Measurements from ENCODE around the gene SPRYD3.
"Not testable (repeated sequence)": the region's sequence is repeated elsewhere in the genome, so short reads cannot be mapped to it uniquely, and the experiment has no call there.

Gene SPRYD3, protein sequence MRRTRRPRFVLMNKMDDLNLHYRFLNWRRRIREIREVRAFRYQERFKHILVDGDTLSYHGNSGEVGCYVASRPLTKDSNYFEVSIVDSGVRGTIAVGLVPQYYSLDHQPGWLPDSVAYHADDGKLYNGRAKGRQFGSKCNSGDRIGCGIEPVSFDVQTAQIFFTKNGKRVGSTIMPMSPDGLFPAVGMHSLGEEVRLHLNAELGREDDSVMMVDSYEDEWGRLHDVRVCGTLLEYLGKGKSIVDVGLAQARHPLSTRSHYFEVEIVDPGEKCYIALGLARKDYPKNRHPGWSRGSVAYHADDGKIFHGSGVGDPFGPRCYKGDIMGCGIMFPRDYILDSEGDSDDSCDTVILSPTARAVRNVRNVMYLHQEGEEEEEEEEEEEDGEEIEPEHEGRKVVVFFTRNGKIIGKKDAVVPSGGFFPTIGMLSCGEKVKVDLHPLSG

DNA sequence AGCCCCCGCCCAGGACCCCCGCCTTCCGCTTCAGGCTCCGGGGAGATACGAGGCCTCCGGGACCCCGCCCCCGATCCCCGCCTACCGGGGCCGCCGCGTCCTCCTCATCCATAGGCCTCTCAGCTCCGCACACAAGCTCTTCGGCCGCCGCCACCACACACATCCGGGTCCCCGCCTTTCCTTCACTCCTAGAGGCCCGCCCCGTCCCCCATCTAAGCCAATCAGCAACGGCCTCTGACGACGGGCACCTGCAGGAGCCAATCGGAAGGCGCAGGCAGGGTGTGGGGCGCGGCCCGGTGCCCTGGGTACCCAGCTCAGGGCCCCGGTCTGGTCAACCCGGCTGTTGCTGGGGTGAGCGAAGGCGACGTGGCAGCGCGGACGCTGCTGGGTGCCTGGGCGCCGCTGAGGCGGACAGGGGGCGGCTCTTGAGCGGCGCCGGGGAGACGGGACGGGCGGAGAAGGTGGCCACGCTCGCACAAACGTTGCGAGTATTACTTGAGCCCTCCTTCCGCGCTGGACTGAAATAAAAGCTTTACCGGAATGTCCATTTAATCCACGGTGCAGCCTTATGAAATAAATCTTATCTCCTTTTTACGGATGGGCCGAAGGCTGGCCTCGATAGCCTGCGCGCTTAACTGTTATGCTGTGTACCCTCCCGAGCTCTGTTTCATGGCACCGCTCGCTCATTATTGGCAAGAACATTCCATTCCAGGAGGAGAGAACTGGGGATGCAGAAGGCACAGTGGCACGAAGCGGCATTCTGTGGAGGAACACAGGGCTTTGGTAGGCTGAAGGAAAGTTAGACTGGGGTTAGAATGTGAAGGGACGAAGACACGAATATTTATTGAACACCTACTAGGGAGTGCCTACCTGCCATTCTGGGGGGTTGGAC, at the start of gene SPRYD3:
SPRYD3 (minus strand) TSS at position 165 of the 892 bp plus-strand sequence; CDS start at position 108, 57 bp downstream.
- peak; percentile 94 to 96 for DNase-seq

DNA sequence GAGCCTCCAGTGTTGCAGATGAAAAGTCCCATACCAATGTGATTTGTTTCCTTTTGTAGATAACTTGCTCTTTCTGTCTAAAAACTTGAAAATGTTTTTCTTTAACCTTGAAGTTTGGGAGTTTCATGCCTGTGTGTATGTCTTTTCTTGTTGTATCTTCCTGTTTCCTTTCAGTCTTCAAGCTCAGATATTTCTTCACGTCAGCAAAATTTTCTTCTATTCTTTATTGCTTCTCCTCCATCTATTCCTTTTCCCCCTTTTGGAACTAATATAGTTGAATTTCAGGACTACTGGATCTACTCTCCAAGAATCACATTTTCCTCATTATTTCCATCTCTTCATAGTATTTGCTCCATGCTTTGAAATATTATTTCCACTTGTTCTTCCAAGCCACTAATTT, 48.0 kb upstream of the SPRYD3 start:
- no peak for DNase-seq

DNA sequence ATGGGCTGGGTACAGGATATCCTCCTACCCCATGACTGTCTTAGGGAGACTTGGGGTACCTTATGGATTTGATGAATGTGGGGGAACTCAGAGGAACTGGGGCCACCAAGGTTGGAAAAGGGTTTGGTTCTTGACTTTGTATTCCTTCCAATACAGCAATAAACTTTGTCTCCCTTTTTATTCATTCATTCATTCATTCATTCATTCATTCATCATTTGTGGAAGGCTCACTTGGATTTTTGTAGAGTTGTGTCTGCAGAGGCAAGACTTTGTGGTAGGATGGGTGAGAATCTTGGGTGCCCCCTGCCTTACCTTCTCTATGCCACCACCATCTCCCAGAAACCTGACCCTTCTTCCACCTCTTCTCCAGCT, 45.1 kb upstream of the SPRYD3 start:
- no peak for DNase-seq

DNA sequence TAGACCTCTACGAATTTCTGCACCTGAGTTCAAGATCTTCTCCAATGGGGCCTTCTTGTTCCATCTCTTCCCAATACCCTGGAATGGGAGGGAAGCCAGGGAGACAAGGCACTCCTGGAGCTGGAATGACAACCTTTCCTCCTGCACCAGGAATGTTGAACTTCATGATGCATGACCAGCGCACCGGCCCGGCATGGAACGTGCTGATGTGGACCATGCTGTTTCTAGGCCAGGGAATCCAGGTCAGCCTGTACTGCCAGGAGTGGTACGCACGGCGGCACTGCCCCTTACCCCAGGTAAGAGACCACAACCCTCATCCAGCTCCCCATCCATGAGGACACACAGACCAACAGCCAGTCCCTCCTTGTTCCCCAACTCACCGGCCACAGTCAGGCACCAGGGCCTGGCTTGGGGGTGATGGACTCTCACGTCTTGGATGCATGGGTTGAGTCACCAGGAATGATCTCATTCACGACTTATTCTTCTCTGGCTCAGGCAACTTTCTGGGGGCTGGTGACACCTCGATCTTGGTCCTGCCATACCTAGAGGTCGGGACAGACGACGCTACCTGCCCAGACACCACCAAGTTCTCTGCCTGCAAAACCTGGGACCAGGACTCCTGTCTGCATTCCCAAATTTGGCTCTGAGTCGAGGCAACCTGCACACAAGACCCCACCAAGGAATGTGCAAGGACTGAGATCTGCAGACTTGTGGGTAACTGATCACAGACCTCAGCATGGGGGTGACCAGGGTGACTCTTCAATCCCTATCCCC, 44.6 kb upstream of the SPRYD3 start:
- no peak for DNase-seq

DNA sequence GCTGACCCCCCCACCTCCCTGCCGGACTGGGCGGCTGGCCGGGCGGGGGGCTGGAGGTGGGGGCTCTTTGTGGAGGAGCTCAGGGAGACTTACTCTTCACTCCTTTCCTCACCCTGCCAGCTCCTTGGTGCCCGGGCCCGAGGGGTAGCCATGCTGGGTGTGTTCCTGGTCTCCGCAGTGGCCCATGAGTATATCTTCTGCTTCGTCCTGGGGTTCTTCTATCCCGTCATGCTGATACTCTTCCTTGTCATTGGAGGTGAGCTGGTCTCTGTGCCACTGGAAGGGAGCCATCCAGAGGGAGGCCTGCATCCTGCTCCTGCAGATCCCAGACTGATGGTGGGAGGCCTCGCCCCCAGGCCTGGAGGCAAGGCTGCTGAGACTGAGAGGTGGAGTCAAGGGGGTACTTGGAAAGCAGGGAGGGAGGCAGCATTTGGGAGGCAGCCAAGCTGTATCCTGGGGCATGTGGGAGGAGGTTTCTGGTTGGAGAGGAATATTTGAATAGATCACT, 43.8 kb upstream of the SPRYD3 start:
- no peak for DNase-seq

DNA sequence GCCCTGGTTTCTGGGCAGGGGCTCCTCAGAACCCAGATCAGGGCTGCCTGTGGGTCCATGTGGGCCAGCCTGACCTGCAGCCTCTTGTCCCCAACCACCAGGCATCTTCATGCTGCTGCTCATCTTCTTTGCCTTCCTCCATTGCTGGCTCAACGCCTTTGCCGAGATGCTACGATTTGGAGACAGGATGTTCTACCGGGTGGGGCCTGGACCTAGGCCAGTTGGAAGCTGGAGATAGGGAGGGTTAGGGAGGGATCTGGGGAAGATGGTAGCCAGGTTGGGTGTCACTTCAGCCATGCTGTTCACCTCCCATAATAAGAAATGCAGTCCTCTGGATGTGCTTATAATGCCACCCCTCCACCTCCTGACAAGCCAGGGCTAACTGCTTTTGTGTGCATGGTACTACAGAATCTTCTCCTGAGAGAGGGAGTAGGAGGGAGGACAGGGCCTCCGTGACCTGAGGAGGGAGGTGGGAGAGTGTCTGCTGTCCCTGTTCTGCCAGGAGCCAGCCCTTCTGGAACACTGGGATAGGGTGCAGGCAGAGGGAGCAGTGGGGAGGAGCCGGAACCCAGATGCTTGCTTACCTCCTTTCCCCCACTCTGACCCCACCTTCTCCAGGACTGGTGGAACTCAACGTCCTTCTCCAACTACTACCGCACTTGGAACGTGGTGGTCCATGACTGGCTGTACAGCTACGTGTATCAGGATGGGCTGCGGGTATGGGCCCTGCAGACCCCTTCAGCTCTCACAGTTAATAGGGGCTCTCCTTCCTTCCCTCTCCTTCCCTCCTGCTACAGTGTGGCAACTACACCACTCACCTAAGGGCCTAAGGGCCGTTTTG, 41.7 kb upstream of the SPRYD3 start:
- no peak for DNase-seq

DNA sequence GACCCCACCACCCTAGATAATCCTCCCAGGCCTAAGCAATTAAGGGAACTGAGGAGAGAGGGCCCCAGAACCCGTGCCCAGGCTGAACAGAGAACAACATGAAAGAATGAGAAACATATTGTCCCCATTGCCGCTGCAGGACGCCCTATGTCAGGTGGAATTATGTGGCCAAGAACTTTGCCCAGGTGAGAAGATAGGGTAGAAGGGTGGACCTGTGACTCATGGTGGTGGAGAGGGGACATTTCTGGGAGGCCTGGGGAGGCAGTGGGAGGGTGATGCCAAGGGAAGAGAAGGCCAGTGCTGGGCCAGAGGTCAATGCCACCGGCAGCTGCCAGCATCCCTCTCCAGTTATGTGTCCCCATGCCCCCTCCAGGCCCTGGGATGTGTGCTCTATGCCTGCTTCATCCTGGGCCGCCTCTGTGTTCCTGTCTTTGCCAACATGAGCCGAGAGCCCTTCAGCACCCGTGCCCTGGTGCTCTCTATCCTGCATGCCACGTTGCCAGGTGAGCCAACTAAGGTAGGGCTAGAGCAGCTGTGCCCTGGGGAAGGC, 39.6 kb upstream of the SPRYD3 start:
- no peak for DNase-seq

DNA sequence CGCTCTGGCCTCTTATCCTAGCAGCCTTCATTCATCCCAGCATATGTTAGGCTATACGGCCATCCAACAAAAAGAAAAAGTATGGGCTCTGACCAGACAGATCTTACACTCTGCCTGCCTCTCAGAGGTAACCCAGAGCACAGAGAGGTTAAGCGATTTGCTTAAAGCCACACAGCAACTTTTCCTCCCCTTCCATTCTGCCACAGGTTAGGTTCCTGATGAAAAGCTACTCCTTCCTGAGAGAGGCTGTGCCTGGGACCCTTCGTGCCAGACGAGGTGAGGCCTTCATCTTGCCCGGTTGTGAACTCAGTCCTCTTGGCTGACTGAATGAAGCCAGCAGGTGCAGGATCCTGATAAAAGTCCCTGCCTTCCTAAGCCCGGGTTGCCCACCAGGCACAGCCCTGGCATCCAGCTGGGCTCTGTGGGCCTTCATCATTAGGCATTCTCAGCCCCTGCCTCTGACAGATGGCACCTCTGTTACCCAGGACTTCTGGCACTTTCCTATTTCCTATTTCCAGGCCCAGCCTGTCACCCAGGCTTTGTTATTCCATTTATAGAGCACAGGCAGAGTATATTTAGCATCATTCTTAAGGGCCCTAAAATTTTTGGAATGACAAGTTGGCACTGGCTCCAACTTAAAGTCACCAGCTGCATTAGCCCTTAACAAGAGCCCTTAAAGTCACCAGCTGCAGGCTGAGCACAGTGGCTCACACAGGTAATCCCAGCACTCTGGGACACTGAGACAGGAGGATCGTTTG, 36.9 kb upstream of the SPRYD3 start:
- no peak for DNase-seq

DNA sequence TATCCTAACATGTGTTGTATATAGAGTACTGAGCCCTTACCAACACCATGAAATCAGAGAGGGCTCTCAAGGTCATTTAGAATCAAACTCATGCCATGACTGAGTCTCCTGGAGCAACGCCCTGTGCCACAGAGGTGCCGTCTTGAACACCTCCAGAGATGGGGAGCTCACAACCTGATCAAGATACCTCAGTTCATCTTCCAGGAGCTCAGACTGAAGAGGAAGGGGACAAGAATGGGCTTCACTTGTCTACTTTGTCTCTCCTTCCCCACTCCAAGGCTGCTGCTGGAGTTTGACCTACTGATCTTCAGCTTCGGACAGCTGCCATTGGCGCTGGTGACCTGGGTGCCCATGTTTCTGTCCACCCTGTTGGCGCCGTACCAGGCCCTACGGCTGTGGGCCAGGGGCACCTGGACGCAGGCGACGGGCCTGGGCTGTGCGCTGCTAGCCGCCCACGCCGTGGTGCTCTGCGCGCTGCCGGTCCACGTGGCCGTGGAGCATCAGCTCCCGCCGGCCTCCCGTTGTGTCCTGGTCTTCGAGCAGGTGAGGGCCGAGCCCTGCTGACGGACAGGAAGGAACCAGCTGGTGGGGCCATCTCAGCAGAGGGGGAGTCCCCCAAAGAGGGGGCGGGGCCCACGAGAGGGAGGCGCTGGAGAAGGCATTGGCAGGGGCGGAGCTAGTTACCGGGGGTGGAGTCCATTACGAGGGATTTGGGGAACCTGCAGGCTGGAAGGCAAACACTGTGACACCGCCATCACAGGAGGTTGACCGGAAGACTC, 36.1 kb upstream of the SPRYD3 start:
- no peak for DNase-seq

DNA sequence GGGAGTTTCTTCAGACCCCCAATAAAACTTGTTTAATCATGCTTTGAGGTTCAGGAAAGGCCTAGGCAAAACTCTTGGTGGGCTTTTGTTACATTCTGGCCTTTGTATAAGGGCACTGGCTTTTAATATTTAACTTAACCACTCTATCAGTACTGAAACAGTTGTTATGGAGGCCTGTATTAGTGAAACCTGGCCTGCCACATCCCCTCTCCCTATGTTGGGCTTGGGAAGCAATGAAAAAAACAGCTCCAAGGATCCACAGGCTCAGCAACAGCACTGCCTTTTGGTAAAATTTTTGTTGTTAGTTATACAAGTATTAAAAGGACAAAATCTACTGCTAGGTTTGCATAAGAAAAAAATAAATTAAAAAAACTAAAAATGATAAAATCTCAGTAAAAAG, 34.8 kb upstream of the SPRYD3 start:
- no peak for DNase-seq

DNA sequence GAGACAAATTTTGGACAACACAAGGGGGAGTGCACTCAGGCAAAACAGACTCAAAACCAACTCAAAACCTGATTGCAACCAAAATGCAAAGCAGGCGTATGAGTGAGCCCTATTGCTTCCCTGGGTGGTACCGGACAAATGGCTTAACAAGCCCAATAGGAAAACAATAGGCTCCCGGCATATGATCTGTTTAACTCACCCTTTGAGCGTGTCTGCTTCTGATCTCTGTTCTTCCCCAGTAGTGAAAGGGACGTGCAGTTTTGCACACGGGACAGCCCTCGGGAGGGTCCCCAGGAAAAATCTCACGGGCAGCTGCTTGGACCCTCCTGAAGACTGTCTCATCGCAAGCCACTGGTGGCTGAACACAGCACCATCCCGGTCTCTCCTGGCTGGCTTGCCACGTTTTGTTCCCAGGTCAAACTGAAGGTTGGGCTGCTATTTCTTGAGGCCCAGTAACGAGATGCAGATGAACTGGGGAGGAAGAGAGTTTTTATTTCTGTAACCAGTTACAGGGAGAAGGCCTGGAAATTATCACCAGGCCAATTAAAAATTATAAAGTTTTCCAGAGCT, 34.0 kb upstream of the SPRYD3 start:
- DNase-seq = no peak

DNA sequence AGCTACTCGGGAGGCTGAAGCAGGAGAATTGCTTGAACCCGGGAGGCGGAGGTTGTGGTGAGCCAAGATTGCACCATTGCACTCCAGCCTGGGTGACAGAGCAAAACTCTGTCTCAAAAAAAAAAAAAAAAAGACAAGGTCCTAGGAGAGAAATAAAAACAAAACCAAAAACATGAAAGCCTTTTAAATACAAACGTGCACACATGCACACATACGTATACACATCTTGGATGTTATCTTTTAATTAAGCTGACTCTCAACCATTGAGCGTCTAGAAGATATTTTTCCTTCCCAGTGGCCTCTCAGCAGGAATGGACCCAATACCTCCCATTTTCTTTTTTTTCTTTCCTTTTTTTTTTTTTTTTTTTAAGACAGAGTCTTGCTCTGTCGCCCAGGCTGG, 33.2 kb upstream of the SPRYD3 start:
- DNase-seq = not testable (repeated sequence)

DNA sequence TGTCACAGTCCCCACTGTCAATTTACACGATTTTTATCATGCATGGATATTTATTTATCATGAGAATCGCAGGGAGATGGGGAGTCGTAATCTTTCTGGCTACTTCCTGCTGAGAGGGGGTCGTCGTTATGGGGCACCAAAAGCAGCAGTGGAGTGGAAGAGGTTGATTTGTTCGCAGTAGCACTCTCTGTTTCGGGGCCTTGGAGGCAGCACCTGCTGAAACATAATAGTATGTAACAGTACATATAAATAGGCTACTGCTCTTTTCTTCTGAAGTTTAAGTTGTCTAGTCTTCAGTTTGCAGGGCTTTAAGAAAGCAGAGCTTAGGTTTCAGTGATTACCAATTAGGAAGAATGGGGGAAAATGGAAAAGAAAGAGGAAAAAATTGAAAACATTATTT, 27.9 kb upstream of the SPRYD3 start:
- no peak for DNase-seq

DNA sequence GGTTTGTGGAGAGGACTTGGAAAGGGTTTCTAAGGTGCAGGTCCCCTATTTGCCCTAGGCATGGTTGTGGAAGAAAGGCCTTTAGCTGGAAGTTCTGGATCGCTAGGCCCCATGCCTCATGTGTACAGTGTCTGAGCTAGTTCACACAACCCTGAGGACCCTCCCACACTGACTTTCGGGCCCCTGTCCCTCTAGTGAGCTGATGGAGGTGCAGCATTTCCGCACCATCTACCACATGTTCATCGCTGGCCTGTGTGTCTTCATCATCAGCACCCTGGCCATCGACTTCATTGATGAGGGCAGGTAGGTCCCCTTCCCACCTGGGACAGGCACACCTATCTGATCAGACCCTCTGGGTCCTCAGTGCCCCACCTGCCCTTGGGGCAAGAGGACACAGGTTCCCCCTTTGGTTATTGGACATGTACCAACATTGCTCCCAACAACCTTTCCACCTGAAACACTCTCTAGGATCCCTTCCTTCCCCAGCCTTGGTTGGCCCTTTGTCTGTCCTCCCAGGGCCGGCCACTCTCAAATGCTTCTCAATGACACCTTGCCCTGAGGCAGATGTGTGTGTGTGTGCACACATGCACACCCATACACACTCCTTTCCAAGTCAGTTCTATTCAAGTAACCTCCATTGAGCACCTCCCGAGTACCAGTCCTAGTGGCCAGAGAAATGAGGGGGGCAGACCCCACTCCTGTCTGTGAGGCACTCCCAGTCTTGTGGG, 26.7 kb upstream of the SPRYD3 start:
- DNase-seq = no peak

DNA sequence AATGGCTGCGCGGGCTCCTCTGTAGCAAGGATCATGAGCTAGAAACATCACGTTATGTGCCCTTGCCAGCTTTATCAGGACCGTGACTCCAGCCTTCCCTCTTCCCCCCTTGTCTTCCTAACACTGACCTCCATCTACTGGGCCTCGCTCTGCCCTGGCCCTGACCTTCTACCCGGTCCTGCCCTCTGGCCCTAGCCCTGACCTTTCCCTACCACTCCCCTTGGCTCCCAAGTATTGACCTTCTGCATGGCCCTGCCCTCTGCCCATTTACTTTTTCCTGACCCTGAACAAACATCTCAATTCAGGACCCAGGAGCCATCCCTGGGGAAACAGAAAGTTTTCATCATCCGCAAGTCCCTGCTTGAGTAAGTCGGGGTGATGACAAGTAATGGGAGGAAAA, 26.1 kb upstream of the SPRYD3 start:
- no peak for DNase-seq

DNA sequence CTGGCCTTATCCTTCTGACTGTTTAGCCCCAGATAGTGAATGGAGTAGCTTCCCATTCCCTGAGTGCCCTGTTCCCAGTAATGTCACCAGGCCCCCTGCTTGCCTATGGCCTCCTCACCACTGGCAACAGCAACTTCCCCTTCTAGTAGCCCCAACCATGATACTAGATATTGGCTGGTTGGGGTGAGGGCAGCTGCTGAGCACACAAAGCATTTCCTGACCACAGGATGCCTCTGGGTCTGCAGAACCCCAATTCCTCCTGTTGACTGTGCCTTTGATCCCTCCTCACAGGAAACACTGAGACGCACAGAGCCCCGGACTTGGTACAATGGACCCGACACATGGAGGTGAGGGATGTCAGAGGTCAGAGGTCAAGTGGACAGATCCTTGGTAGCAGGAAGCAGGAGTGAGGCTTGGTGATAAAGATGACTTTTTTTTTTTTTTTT, 24.7 kb upstream of the SPRYD3 start:
- DNase-seq = no peak

DNA sequence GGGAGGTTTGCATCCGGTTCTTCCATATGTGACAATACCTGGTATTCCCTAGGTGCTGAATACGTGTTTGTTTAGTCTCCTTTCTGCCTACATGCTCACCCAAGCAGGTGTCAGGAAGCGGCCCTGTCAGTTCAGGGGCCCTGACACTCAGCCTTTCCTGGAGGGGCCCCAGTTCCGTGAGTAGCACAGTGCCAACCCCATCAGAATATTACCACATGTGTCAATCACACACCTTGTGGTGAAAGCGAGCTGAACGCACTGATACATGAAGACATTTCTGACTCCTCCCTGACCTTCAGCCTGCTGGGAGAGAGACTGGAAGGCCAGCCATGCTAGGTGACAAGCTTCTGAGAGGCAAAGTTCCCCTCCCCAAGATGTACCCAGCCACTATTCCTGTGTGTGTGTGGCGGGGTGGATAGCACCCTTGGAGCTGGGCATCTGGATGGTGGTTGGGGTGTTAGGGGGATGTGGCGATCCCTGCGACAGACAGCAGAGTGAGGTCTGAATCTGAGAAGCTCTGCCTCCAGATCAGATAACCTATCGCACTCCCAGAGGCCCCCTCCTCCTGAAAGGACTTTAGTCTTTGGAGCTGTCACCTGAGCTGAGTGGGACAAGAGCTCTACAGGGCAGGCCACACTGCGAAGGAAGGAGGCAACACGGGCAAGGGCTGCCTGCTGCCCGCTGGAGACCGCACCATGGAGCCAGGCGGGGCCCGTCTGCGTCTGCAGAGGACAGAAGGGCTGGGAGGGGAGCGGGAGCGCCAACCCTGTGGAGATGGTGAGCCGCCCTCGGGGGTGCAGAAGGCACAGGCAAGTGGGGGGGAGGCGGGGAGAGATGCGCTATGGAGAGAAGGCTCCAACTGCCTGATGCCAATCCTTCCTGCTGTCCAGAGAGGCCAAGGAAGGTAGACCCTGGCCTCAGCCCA, 24.0 kb upstream of the SPRYD3 start, which contains the start of gene SOAT2:
SOAT2 (plus strand) TSS at position 604 of the 925 bp plus-strand sequence; CDS start at position 696, 92 bp downstream.
- DNase-seq = peak; percentile 24 to 37

All from activated CD4-positive, alpha-beta T cell treated with anti-CD3 and anti-CD28 coated beads for 4 hours (primary cell).